H1 (cell line): ENCODE measurements around the gene COLQ. TPM values are rescaled to one million over a fixed set of nuclear protein-coding genes. Genes with fewer than 3 reads are reported as not detected.

Source experiments
- CTCF ChIA-PET: fragments of 300-600 bp; sonication (Branson Sonifier 250); formaldehyde crosslinking; loops from one replicate; lab custom pipeline; 2021; ENCODE audit not compliant: partially characterized antibody; lab: Charles Lee
- POLR2A ChIA-PET: fragments of 300-600 bp; sonication (Branson Sonifier 250); formaldehyde crosslinking; loops from one replicate; lab custom pipeline; 2021; ENCODE audit warnings: inconsistent platforms; ENCODE audit not compliant: partially characterized antibody; lab: Charles Lee
- DNase-seq, 2 experiments: peaks; one replicate each; pipeline versions ENCODE4 v3.0.0 to v3.0.0-alpha.2; 2010 to 2022; ENCODE audit warnings: low spot score in 2 of 2, low read depth in 1 of 2, mixed read lengths in 1 of 2
- FAIRE-seq: peaks from 2 replicates; lab custom pipeline; 2011; peaks lifted over from hg19 to GRCh38; lab: Jason Lieb, UNC
- H2AFZ ChIP-seq: 2 replicates; pipeline ENCODE4 v1.8.1; 2012; ENCODE audit warnings: low read length, inconsistent platforms
- H2AK5ac ChIP-seq: 2 replicates; pipeline ENCODE4 v1.6.1; 2013; ENCODE audit warnings: low read depth, low read length
- H2BK120ac ChIP-seq: replicated peaks from 2 replicates; pipeline ENCODE3; 2013; ENCODE audit warnings: low read depth, low read length, inconsistent platforms
- H2BK12ac ChIP-seq: 2 replicates; pipeline ENCODE4 v1.6.1; 2013; ENCODE audit warnings: low read depth, low read length
- H2BK15ac ChIP-seq: 2 replicates; pipeline ENCODE4 v1.6.1; 2013; ENCODE audit warnings: low read length
- H2BK20ac ChIP-seq: 2 replicates; pipeline ENCODE4 v1.6.1; 2013; ENCODE audit warnings: low read length
- H2BK5ac ChIP-seq: 2 replicates; pipeline ENCODE4 v1.6.1; 2013; ENCODE audit warnings: low read depth, low read length
- H3K14ac ChIP-seq: 2 replicates; pipeline ENCODE4 v1.6.1; 2013; ENCODE audit warnings: inconsistent platforms; ENCODE audit not compliant: insufficient read length
- H3K18ac ChIP-seq: 2 replicates; pipeline ENCODE4 v1.6.1; 2013; ENCODE audit warnings: low read length; ENCODE audit errors: extremely low read depth
- H3K23ac ChIP-seq: 2 replicates; pipeline ENCODE4 v1.6.1; 2013; ENCODE audit warnings: inconsistent platforms; ENCODE audit not compliant: insufficient read length
- H3K23me2 ChIP-seq: 2 replicates; pipeline ENCODE4 v1.6.1; 2013; ENCODE audit warnings: low read depth, low read length
- H3K27ac ChIP-seq: 2 replicates; pipeline ENCODE4 v1.6.1; 2011; ENCODE audit warnings: low read depth, low read length, inconsistent platforms
- H3K27me3 ChIP-seq, 4 experiments: replicated peaks in 1 of 4; 1 replicate in 1 of 4; 2 replicates in 3 of 4; pipeline versions ENCODE4 v1.6.1 to v1.8.1; 2011 to 2013; ENCODE audit warnings: low read length in 3 of 4, mild to moderate bottlenecking in 3 of 4, inconsistent platforms in 2 of 4, mixed read lengths in 2 of 4, moderate library complexity in 1 of 4; ENCODE audit not compliant: control insufficient read depth in 3 of 4, insufficient read depth in 3 of 4; ENCODE audit errors: extremely low read depth in 1 of 4
- H3K36me3 ChIP-seq, 4 experiments: 2 replicates each; pipeline versions ENCODE4 v1.6.1 to v1.8.1; 2011 to 2013; ENCODE audit warnings: mild to moderate bottlenecking in 4 of 4, low read length in 3 of 4, moderate library complexity in 2 of 4, control low read depth in 1 of 4, inconsistent platforms in 1 of 4; ENCODE audit not compliant: insufficient read depth in 4 of 4, control insufficient read depth in 2 of 4
- H3K4ac ChIP-seq: replicated peaks from 2 replicates; pipeline ENCODE3; 2013; ENCODE audit warnings: low read length, low read depth, mixed read lengths, inconsistent platforms; ENCODE audit not compliant: insufficient read length
- H3K4me1 ChIP-seq, 4 experiments: replicated peaks in 1 of 4; 1 replicate in 1 of 4; 2 replicates in 3 of 4; pipeline versions ENCODE4 v1.6.1 to v1.8.1; 2011 to 2013; ENCODE audit warnings: low read length in 3 of 4, inconsistent platforms in 2 of 4, mixed read lengths in 1 of 4; ENCODE audit not compliant: insufficient read depth in 4 of 4, control insufficient read depth in 3 of 4
- H3K4me2 ChIP-seq, 2 experiments: 2 replicates each; pipeline versions ENCODE4 v1.6.1 to v1.8.1; 2011 to 2013; ENCODE audit warnings: low read depth in 2 of 2, low read length in 2 of 2, control low read depth in 1 of 2, inconsistent platforms in 1 of 2, mild to moderate bottlenecking in 1 of 2; ENCODE audit not compliant: insufficient read depth in 1 of 2
- H3K4me3 ChIP-seq, 4 experiments: fragments of 200-600, 300-600 bp in 1 of 4; sonication (generic), shearing (Covaris generic), sonication (Bioruptor Twin) in 1 of 4; 2 replicates each; pipeline versions ENCODE4 v1.5.1 to v1.8.1; 2011 to 2016; ENCODE audit warnings: low read length in 4 of 4, low read depth in 3 of 4, control low read depth in 2 of 4, inconsistent platforms in 2 of 4, mild to moderate bottlenecking in 2 of 4, mixed read lengths in 1 of 4, moderate library complexity in 1 of 4; ENCODE audit not compliant: insufficient read depth in 2 of 4; ENCODE audit errors: extremely low read depth in 1 of 4
- H3K56ac ChIP-seq: replicated peaks from 2 replicates; pipeline ENCODE3; 2013; ENCODE audit warnings: low read depth, mild to moderate bottlenecking, mixed read lengths, low read length, inconsistent platforms; ENCODE audit not compliant: insufficient read length
- H3K79me1 ChIP-seq: 2 replicates; pipeline ENCODE4 v1.6.1; 2013; ENCODE audit warnings: low read depth, low read length, control low read depth
- H3K79me2 ChIP-seq, 2 experiments: 2 replicates each; pipeline versions ENCODE4 v1.6.1 to v1.8.1; 2012 to 2013; ENCODE audit warnings: low read length in 2 of 2, mild to moderate bottlenecking in 2 of 2, inconsistent platforms in 1 of 2; ENCODE audit not compliant: insufficient read depth in 2 of 2, control insufficient read depth in 1 of 2
- H3K9ac ChIP-seq, 4 experiments: replicated peaks in 1 of 4; 1 replicate in 1 of 4; 2 replicates in 3 of 4; pipeline versions ENCODE4 v1.6.1 to v1.8.1; 2011 to 2013; ENCODE audit warnings: low read depth in 3 of 4, low read length in 3 of 4, control low read depth in 2 of 4, mild to moderate bottlenecking in 2 of 4, moderate library complexity in 2 of 4, inconsistent platforms in 1 of 4; ENCODE audit errors: extremely low read depth in 1 of 4
- H3K9me3 ChIP-seq, 2 experiments: 2 replicates each; pipeline versions ENCODE4 v1.6.1 to v1.8.1; 2012 to 2013; ENCODE audit warnings: mild to moderate bottlenecking in 2 of 2, moderate library complexity in 2 of 2, control low read depth in 1 of 2, inconsistent platforms in 1 of 2, low read depth in 1 of 2, low read length in 1 of 2, mixed read lengths in 1 of 2; ENCODE audit not compliant: insufficient read depth in 2 of 2
- H4K20me1 ChIP-seq, 2 experiments: replicated peaks in 1 of 2; 2 replicates each; pipeline versions ENCODE3 to v1.8.1; 2011 to 2013; ENCODE audit warnings: inconsistent platforms in 2 of 2, low read length in 2 of 2, mild to moderate bottlenecking in 1 of 2; ENCODE audit not compliant: insufficient read depth in 2 of 2, control insufficient read depth in 1 of 2
- H4K5ac ChIP-seq: 2 replicates; pipeline ENCODE4 v1.6.1; 2013; ENCODE audit warnings: low read length, low read depth, mixed read lengths, inconsistent platforms; ENCODE audit not compliant: insufficient read length
- H4K8ac ChIP-seq: 2 replicates; pipeline ENCODE4 v1.8.0; 2013; ENCODE audit warnings: mild to moderate bottlenecking, moderate library complexity, low read length, inconsistent platforms; ENCODE audit not compliant: insufficient read depth; ENCODE audit errors: extremely low read depth
- H4K91ac ChIP-seq: replicated peaks from 2 replicates; pipeline ENCODE3; 2013; ENCODE audit warnings: low read length, mixed read lengths, inconsistent platforms; ENCODE audit not compliant: insufficient read length
- BRCA1 ChIP-seq: IDR thresholded peaks from 2 replicates; pipeline ENCODE4 v1.6.1; 2012; ENCODE audit warnings: low read depth, low read length, improper control_type of control experiment
- EZH2 ChIP-seq: fragments of 200-600 bp; sonication (generic); IDR thresholded peaks from 2 replicates; pipeline ENCODE4 v1.7.1; 2012; ENCODE audit warnings: low read depth, mild to moderate bottlenecking, moderate library complexity, low read length, inconsistent platforms; ENCODE audit not compliant: severe bottlenecking
- FOSL1 ChIP-seq: IDR thresholded peaks from 2 replicates; pipeline ENCODE4 v1.6.1; 2011; ENCODE audit warnings: mild to moderate bottlenecking, low read depth, low read length, moderate library complexity; ENCODE audit not compliant: insufficient read depth
- JUN ChIP-seq: IDR thresholded peaks from 2 replicates; pipeline ENCODE4 v1.6.1; 2011; ENCODE audit warnings: low read depth, mild to moderate bottlenecking, improper control_type of control experiment, low read length
- KDM1A ChIP-seq: fragments of 200-600, 300-600 bp; sonication (generic); IDR thresholded peaks from 2 replicates; pipeline ENCODE4 v1.7.1; 2016; ENCODE audit warnings: mild to moderate bottlenecking, low read length, borderline replicate concordance
- KDM5A ChIP-seq: fragments of 200-600 bp; IDR thresholded peaks from 2 replicates; pipeline ENCODE4 v1.7.1; 2012; ENCODE audit warnings: mild to moderate bottlenecking, low read length, inconsistent platforms, mixed read lengths
- POLR2A ChIP-seq, 2 experiments: IDR thresholded peaks; 1 replicate in 1 of 2; 2 replicates in 1 of 2; pipeline ENCODE4 v1.6.1; 2011; ENCODE audit warnings: low read depth in 2 of 2, low read length in 2 of 2, mild to moderate bottlenecking in 2 of 2; ENCODE audit errors: control extremely low read depth in 1 of 2
- RXRA ChIP-seq: IDR thresholded peaks from 2 replicates; pipeline ENCODE4 v1.6.1; 2011; ENCODE audit warnings: low read depth, mild to moderate bottlenecking, low read length, moderate library complexity; ENCODE audit not compliant: insufficient read depth
- SRF ChIP-seq: IDR thresholded peaks from 2 replicates; pipeline ENCODE4 v1.6.1; 2011; ENCODE audit warnings: mild to moderate bottlenecking, low read depth, low read length, moderate library complexity
- TAF7 ChIP-seq: optimal IDR thresholded peaks from 2 replicates; pipeline ENCODE3; 2011; ENCODE audit warnings: low read depth, mild to moderate bottlenecking, inconsistent platforms, low read length, moderate library complexity, borderline replicate concordance
- TEAD4 ChIP-seq: IDR thresholded peaks from 2 replicates; pipeline ENCODE4 v1.6.1; 2012; ENCODE audit warnings: low read depth, low read length, inconsistent platforms, mixed read lengths
- ZNF274 ChIP-seq: IDR thresholded peaks from 2 replicates; pipeline ENCODE4 v1.7.0; 2012; ENCODE audit warnings: low read length, borderline replicate concordance; ENCODE audit errors: extremely low read depth
- WGBS, 2 experiments: shearing (Covaris generic) in 1 of 2; methylation state at CpG; one replicate each; pipeline versions ENCODE4 v1.1.6 to v1.1.7; 2013 to 2015; ENCODE audit warnings: low lambda C conversion rate in 2 of 2, mixed read lengths in 2 of 2, inconsistent platforms in 1 of 2, low coverage in 1 of 2, missing lambda C conversion rate in 1 of 2; ENCODE audit not compliant: insufficient replicate concordance in 2 of 2, insufficient coverage in 1 of 2, insufficient read length in 1 of 2; ENCODE audit errors: extremely low coverage in 1 of 2, missing lambda C conversion rate in 1 of 2; 5-methylcytosine and 5-hydroxymethylcytosine counted together
- polyA plus RNA-seq, 7 experiments: library from polyadenylated mRNA; depleted of rRNA in 3 of 7; stranded (reverse) in 5 of 7; unstranded in 2 of 7; fragments of >200 nt in 5 of 7; fragments of 200-250 nt in 2 of 7; gene quantifications; 1 replicate in 5 of 7; 2 replicates in 1 of 7; 4 replicates in 1 of 7; pipeline versions ENCODE4 v1.2.1 to v1.2.3, GENCODE V29; 2011 to 2013; ENCODE audit warnings: missing spikeins in 2 of 7, mixed read lengths in 2 of 7
- total RNA-seq: library from RNA; stranded (reverse); fragmentation: NEBNext Ultra II Directional; extraction: Animal tissue kit (Norgen Biotek cat#: 25700); gene quantifications from 2 replicates; pipeline ENCODE4 v1.2.1, GENCODE V29; 2021
- TF ChIP-seq, protein P1 (sequence below): IDR thresholded peaks from 2 replicates; pipeline ENCODE4 v1.6.1; 2012; ENCODE audit warnings: inconsistent platforms
- TF ChIP-seq, protein P2 (sequence below): IDR thresholded peaks from 2 replicates; pipeline ENCODE4 v1.6.1; 2012; ENCODE audit warnings: inconsistent platforms

The COLQ gene
- total and polyA plus RNA-seq, 2 of the 8 experiments (the other 6 are each of a cell fraction or from before 2014, with no cell fraction given) = 1.5 to 1.9 TPM

DNA sequence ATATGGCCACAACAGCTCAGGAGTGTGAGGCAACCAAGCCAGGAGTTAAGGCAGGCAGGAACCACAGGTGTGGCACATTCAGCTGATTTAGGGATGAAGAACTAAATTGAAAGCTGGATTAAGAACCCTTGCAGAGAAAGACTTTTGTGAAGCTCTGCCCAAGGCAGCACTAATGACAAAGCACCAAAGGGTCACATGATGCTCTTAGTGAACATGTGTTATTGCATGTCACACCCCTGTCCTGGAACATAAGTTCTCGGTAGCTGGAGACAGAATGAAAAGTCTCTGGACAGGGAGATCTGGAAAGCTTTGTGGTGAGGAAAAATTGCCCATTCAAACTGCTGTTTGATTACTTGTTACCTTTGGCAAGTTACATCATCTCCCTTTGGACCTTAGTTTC is 90.9 kb downstream of the COLQ start:
- Histone ChIP-seq H2AK5ac (no peak overlapping the region), H3K4me2 (no peak overlapping the region), H3K23me2 (peaks cover 3% of the 10 kb centered on the region), H2BK5ac (no peak overlapping the region), H4K91ac (no peak overlapping the region), H3K23ac (no peak overlapping the region), H3K27me3 (no peaks in the 10 kb centered on the region), H3K36me3 (peaks cover 10 to 44% (median 25%) of the 10 kb centered on the region in 4 experiments), H2AFZ (no peak overlapping the region), H3K9ac (no peak overlapping the region), H4K8ac (no peak overlapping the region), H3K4me1 (peaks cover 0 to 7% (median 4%) of the 10 kb centered on the region in 4 experiments; a peak in 5 of 7 replicates), H2BK120ac (no peak overlapping the region), H3K4me3 (no peak overlapping the region), H3K18ac (no peak overlapping the region), H3K27ac (no peak overlapping the region), H3K4ac (no peak overlapping the region), H4K20me1 (no peaks in the 10 kb centered on the region), H3K9me3 (no peaks in the 10 kb centered on the region), H2BK20ac (no peak overlapping the region), H4K5ac (no peak overlapping the region), H2BK15ac (no peak overlapping the region), H3K79me2 (peaks cover 11 to 44% of the 10 kb centered on the region in 2 experiments), H3K14ac (no peak overlapping the region), H2BK12ac (no peak overlapping the region), H3K79me1 (peaks cover 2% of the 10 kb centered on the region; the same call in 1 of the 2 replicates), H3K56ac (no peak overlapping the region)
- WGBS, 2 experiments = 95% methylated on average over 1 of the region's 1 CpG; no CpG with 5 or more reads in 1 of the 2 experiments
- POLR2A ChIA-PET = interaction anchor here (0.9 to 1.5 kb wide), 3 partner anchors 24 to 128 kb away, joined by 3 to 4 read pairs (median 3); no protein-coding TSS in a partner anchor
- no peak for TF ChIP-seq RXRA
- TF ChIP-seq FOSL1 = no peak
- TF ChIP-seq POLR2A (IDR thresholded peaks at IDR 0.05; ENCODE audit: control extremely low read depth in 1 of 2, low read depth in 2 of 2, low read length in 2 of 2) = no peak
- TF ChIP-seq TEAD4 = no peak
- TF ChIP-seq SRF = no peak
- TF ChIP-seq BRCA1 = no peak
- no peak for TF ChIP-seq ZNF274
- TF ChIP-seq, protein P1, sequence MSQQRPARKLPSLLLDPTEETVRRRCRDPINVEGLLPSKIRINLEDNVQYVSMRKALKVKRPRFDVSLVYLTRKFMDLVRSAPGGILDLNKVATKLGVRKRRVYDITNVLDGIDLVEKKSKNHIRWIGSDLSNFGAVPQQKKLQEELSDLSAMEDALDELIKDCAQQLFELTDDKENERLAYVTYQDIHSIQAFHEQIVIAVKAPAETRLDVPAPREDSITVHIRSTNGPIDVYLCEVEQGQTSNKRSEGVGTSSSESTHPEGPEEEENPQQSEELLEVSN = no peak
- TF ChIP-seq KDM1A = no peak
- no peak for TF ChIP-seq KDM5A
- TF ChIP-seq, protein P2, sequence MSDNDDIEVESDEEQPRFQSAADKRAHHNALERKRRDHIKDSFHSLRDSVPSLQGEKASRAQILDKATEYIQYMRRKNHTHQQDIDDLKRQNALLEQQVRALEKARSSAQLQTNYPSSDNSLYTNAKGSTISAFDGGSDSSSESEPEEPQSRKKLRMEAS = no peak
- no peak for TF ChIP-seq JUN
- TF ChIP-seq TAF7 = no peak
- no peak for TF ChIP-seq EZH2
- FAIRE-seq = no peak
- CTCF ChIA-PET = interaction anchor here (1.0 to 2.0 kb wide), 5 partner anchors 33 to 128 kb away, joined by 3 to 12 read pairs (median 4); no protein-coding TSS in a partner anchor
- DNase-seq = no peak
